ENCODE results near the gene DNAH3. TPM values are rescaled to one million over a fixed set of nuclear protein-coding genes. Genes with fewer than 3 reads are reported as not detected.

DNAH3 gene
- total RNA-seq, 1 donor from 2014 or later, result 0.10 TPM

Other genes with a start within 250 kb of the DNAH3 start
- 64.5 TPM for gene LDAF1, start 7.8 kb upstream of the DNAH3 start, total RNA-seq
- 0.69 TPM for gene ZP2, start 60.7 kb upstream of the DNAH3 start, total RNA-seq
- not detected for gene ANKS4B, start 82.9 kb upstream of the DNAH3 start, total RNA-seq
- 3.2 TPM for gene CRYM, start 127.4 kb upstream of the DNAH3 start, total RNA-seq